SK-N-SH (cell line): ENCODE data around the gene CFAP58.

Experiments
- TAF1 ChIP-seq: IDR thresholded peaks from 2 replicates; pipeline ENCODE4 v1.6.1; 2012; ENCODE audit warnings: low read depth, mild to moderate bottlenecking, low read length, moderate library complexity, borderline replicate concordance
- TF ChIP-seq, protein P1 (sequence below): fragments of 200-600 bp; sonication (generic); IDR thresholded peaks from 2 replicates; pipeline ENCODE4 v1.6.1; 2017; ENCODE audit warnings: antibody characterized with exemption, mild to moderate bottlenecking, moderate library complexity
- TF ChIP-seq, protein P2 (sequence below): IDR thresholded peaks from 2 replicates; pipeline ENCODE4 v1.6.1; 2012; ENCODE audit warnings: mild to moderate bottlenecking, low read depth, low read length, moderate library complexity

DNA sequence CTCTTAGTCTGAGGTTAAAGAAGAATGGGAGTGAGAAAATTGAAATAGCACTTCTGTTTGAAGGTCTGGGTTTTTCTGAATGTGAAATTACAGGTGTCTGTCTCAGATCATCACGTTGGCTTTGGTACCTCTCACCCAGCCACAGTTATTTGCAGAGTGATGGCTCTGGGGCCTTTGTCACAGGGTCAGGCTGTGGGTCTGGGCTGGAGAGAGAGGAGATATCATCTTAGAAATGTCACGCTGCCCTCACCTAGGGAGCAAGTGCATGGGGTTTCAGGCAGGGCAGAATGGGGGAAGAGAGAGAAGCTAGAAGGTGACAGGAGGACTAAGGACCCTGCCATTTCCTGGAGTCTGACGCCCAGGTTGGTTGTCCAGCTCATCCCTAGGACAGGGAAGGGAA, 127.2 kb downstream of the CFAP58 start:
- TF ChIP-seq, protein P1, sequence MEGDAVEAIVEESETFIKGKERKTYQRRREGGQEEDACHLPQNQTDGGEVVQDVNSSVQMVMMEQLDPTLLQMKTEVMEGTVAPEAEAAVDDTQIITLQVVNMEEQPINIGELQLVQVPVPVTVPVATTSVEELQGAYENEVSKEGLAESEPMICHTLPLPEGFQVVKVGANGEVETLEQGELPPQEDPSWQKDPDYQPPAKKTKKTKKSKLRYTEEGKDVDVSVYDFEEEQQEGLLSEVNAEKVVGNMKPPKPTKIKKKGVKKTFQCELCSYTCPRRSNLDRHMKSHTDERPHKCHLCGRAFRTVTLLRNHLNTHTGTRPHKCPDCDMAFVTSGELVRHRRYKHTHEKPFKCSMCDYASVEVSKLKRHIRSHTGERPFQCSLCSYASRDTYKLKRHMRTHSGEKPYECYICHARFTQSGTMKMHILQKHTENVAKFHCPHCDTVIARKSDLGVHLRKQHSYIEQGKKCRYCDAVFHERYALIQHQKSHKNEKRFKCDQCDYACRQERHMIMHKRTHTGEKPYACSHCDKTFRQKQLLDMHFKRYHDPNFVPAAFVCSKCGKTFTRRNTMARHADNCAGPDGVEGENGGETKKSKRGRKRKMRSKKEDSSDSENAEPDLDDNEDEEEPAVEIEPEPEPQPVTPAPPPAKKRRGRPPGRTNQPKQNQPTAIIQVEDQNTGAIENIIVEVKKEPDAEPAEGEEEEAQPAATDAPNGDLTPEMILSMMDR = no peak
- no peak for TF ChIP-seq TAF1
- TF ChIP-seq, protein P2, sequence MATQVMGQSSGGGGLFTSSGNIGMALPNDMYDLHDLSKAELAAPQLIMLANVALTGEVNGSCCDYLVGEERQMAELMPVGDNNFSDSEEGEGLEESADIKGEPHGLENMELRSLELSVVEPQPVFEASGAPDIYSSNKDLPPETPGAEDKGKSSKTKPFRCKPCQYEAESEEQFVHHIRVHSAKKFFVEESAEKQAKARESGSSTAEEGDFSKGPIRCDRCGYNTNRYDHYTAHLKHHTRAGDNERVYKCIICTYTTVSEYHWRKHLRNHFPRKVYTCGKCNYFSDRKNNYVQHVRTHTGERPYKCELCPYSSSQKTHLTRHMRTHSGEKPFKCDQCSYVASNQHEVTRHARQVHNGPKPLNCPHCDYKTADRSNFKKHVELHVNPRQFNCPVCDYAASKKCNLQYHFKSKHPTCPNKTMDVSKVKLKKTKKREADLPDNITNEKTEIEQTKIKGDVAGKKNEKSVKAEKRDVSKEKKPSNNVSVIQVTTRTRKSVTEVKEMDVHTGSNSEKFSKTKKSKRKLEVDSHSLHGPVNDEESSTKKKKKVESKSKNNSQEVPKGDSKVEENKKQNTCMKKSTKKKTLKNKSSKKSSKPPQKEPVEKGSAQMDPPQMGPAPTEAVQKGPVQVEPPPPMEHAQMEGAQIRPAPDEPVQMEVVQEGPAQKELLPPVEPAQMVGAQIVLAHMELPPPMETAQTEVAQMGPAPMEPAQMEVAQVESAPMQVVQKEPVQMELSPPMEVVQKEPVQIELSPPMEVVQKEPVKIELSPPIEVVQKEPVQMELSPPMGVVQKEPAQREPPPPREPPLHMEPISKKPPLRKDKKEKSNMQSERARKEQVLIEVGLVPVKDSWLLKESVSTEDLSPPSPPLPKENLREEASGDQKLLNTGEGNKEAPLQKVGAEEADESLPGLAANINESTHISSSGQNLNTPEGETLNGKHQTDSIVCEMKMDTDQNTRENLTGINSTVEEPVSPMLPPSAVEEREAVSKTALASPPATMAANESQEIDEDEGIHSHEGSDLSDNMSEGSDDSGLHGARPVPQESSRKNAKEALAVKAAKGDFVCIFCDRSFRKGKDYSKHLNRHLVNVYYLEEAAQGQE = no peak
